HepG2 (cell line): ENCODE measurements around the gene KIF9. TPM values are rescaled to one million over a fixed set of nuclear protein-coding genes. Genes with fewer than 3 reads are reported as not detected.

Experiments used
- ATF7-NPFF ChIP-seq: sonication (generic); formaldehyde crosslinking; IDR thresholded peaks from 2 replicates; pipeline ENCODE4 v1.8.1; 2023; ENCODE audit warnings: mild to moderate bottlenecking, low read depth, missing genetic modification reagents, moderate library complexity
- HES4 ChIP-seq: sonication (generic); formaldehyde crosslinking; IDR thresholded peaks from 2 replicates; pipeline ENCODE4 v1.9.0; 2021; ENCODE audit warnings: mild to moderate bottlenecking, missing genetic modification reagents, borderline replicate concordance
- NAIF1 ChIP-seq: sonication (generic); formaldehyde crosslinking; IDR thresholded peaks from 2 replicates; pipeline ENCODE4 v1.5.0; 2020; ENCODE audit warnings: mild to moderate bottlenecking, missing genetic modification reagents, borderline replicate concordance
- NCOR1 ChIP-seq: fragments of 200-600 bp; sonication (generic); IDR thresholded peaks from 2 replicates; pipeline ENCODE4 v1.7.0; 2017; ENCODE audit warnings: antibody characterized with exemption, low read length, borderline replicate concordance
- RCOR2 ChIP-seq: IDR thresholded peaks from 2 replicates; pipeline ENCODE4 v1.6.1; 2016; ENCODE audit warnings: missing biosample characterization, missing genetic modification reagents
- RXRB ChIP-seq: IDR thresholded peaks from 2 replicates; pipeline ENCODE4 v1.6.1; 2016; ENCODE audit warnings: borderline replicate concordance, missing genetic modification reagents, missing compliant biosample characterization
- SIX4 ChIP-seq: sonication (generic); formaldehyde crosslinking; IDR thresholded peaks from 2 replicates; pipeline ENCODE4 v1.4.0; 2020; ENCODE audit warnings: missing genetic modification reagents
- TEAD3 ChIP-seq: optimal IDR thresholded peaks from 2 replicates; pipeline ENCODE3; 2016; ENCODE audit warnings: borderline replicate concordance
- TGIF2 ChIP-seq: IDR thresholded peaks from 2 replicates; pipeline ENCODE4 v1.6.1; 2016; ENCODE audit warnings: control low read depth, missing compliant biosample characterization
- ZNF776 ChIP-seq: sonication (generic); formaldehyde crosslinking; IDR thresholded peaks from 2 replicates; pipeline ENCODE4 v1.4.0; 2020; ENCODE audit warnings: mild to moderate bottlenecking, missing genetic modification reagents
- polyA plus RNA-seq, 8 experiments: library from polyadenylated mRNA; depleted of rRNA in 3 of 8; stranded (reverse) in 7 of 8; unstranded in 1 of 8; fragments of >200 nt; fragmentation: Illumina TruSeq in 4 of 8; extraction: Trizol in 4 of 8; gene quantifications; 2 replicates each; pipeline versions ENCODE4 v1.2.1 to v1.2.3, GENCODE V29; 2011 to 2016; ENCODE audit warnings: low read depth in 4 of 8, missing spikeins in 1 of 8, mixed read lengths in 1 of 8; ENCODE audit not compliant: insufficient read depth in 1 of 8
- total RNA-seq, 5 experiments: library from RNA; depleted of rRNA; stranded (reverse); fragments of >200 nt; fragmentation: Illumina TruSeq; extraction: Trizol; gene quantifications; 2 replicates each; pipeline ENCODE4 v1.2.3, GENCODE V29; 2016; ENCODE audit warnings: low read depth in 1 of 5
- TF ChIP-seq, protein P1 (sequence below), 2 experiments: sonication (generic) in 1 of 2; formaldehyde crosslinking in 1 of 2; IDR thresholded peaks; 2 replicates each; pipeline versions ENCODE4 v1.4.0 to v1.6.1; 2016 to 2020; ENCODE audit warnings: borderline replicate concordance in 1 of 2, low read depth in 1 of 2, mild to moderate bottlenecking in 1 of 2, missing genetic modification reagents in 1 of 2
- TF ChIP-seq, protein P2 (sequence below): sonication (generic); formaldehyde crosslinking; IDR thresholded peaks from 2 replicates; pipeline ENCODE4 v1.9.0; 2021; ENCODE audit warnings: missing genetic modification reagents, borderline replicate concordance
- TF ChIP-seq, protein P3 (sequence below): sonication (generic); formaldehyde crosslinking; IDR thresholded peaks from 2 replicates; pipeline ENCODE4 v1.8.1; 2023; ENCODE audit warnings: mild to moderate bottlenecking, missing genetic modification reagents
- TF ChIP-seq, protein P4 (sequence below): sonication (generic); formaldehyde crosslinking; IDR thresholded peaks from 2 replicates; pipeline ENCODE4 v1.4.0; 2020; ENCODE audit warnings: low read depth, mild to moderate bottlenecking, missing genetic modification reagents
- TF ChIP-seq, protein P5 (sequence below): sonication (generic); formaldehyde crosslinking; IDR thresholded peaks from 2 replicates; pipeline ENCODE4 v1.8.0; 2022; ENCODE audit warnings: missing genetic modification reagents, mild to moderate bottlenecking, inconsistent platforms, borderline replicate concordance
- TF ChIP-seq, protein P6 (sequence below): sonication (generic); formaldehyde crosslinking; IDR thresholded peaks from 2 replicates; pipeline ENCODE4 v1.4.0; 2020; ENCODE audit warnings: missing genetic modification reagents, borderline replicate concordance

KIF9 gene
- total and polyA plus RNA-seq, 2 of the 13 experiments (the other 11 are each of a cell fraction or from before 2014, with no cell fraction given): 5.1 to 16.9 TPM

DNA sequence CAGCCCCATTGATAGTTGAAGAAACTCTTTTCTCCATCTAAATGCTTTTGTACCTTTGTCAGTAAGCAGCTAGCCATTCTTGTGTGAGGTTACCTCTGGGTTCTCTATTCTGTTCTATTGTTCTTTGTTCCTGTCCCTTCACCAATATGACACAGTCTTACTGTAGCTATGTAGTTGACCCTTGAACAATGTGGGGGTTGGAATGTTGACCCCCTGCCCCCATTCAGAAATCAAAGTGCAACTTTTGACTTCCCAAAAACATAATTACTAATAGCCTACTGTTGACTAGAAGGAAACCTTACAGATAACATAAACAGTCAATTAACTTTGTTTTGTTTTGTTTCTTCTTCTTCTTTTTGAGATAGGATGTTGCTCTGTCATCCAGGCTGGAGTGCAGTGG lies 18.9 kb upstream of the KIF9 start (continued):
- TF ChIP-seq, protein P1, sequence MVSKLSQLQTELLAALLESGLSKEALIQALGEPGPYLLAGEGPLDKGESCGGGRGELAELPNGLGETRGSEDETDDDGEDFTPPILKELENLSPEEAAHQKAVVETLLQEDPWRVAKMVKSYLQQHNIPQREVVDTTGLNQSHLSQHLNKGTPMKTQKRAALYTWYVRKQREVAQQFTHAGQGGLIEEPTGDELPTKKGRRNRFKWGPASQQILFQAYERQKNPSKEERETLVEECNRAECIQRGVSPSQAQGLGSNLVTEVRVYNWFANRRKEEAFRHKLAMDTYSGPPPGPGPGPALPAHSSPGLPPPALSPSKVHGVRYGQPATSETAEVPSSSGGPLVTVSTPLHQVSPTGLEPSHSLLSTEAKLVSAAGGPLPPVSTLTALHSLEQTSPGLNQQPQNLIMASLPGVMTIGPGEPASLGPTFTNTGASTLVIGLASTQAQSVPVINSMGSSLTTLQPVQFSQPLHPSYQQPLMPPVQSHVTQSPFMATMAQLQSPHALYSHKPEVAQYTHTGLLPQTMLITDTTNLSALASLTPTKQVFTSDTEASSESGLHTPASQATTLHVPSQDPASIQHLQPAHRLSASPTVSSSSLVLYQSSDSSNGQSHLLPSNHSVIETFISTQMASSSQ (IDR thresholded peaks at IDR 0.05; ENCODE audit: low read depth): 0 out of 2 replicates have a peak, but pooled peaks have one; percentile 28
- TF ChIP-seq, protein P1 (CRISPR knock-in tag; IDR thresholded peaks at IDR 0.05; ENCODE audit: borderline replicate concordance): no peak
- peak; percentile 94 for TF ChIP-seq TEAD3 (CRISPR knock-in tag)
- TF ChIP-seq, protein P2, sequence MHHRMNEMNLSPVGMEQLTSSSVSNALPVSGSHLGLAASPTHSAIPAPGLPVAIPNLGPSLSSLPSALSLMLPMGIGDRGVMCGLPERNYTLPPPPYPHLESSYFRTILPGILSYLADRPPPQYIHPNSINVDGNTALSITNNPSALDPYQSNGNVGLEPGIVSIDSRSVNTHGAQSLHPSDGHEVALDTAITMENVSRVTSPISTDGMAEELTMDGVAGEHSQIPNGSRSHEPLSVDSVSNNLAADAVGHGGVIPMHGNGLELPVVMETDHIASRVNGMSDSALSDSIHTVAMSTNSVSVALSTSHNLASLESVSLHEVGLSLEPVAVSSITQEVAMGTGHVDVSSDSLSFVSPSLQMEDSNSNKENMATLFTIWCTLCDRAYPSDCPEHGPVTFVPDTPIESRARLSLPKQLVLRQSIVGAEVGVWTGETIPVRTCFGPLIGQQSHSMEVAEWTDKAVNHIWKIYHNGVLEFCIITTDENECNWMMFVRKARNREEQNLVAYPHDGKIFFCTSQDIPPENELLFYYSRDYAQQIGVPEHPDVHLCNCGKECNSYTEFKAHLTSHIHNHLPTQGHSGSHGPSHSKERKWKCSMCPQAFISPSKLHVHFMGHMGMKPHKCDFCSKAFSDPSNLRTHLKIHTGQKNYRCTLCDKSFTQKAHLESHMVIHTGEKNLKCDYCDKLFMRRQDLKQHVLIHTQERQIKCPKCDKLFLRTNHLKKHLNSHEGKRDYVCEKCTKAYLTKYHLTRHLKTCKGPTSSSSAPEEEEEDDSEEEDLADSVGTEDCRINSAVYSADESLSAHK (CRISPR knock-in tag): no peak
- no peak for TF ChIP-seq HES4
- TF ChIP-seq SIX4 (CRISPR knock-in tag): no peak
- peak; percentile 84 for TF ChIP-seq RCOR2 (CRISPR knock-in tag)
- TF ChIP-seq, protein P3, sequence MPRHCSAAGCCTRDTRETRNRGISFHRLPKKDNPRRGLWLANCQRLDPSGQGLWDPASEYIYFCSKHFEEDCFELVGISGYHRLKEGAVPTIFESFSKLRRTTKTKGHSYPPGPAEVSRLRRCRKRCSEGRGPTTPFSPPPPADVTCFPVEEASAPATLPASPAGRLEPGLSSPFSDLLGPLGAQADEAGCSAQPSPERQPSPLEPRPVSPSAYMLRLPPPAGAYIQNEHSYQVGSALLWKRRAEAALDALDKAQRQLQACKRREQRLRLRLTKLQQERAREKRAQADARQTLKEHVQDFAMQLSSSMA (CRISPR knock-in tag): no peak
- TF ChIP-seq NCOR1: peak; percentile 88; the same call in 1 of the 2 replicates
- TF ChIP-seq ATF7-NPFF: no peak
- peak; percentile 67 for TF ChIP-seq RXRB (CRISPR knock-in tag)
- no peak for TF ChIP-seq TGIF2
- TF ChIP-seq, protein P4, sequence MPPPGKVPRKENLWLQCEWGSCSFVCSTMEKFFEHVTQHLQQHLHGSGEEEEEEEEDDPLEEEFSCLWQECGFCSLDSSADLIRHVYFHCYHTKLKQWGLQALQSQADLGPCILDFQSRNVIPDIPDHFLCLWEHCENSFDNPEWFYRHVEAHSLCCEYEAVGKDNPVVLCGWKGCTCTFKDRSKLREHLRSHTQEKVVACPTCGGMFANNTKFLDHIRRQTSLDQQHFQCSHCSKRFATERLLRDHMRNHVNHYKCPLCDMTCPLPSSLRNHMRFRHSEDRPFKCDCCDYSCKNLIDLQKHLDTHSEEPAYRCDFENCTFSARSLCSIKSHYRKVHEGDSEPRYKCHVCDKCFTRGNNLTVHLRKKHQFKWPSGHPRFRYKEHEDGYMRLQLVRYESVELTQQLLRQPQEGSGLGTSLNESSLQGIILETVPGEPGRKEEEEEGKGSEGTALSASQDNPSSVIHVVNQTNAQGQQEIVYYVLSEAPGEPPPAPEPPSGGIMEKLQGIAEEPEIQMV: no peak
- no peak for TF ChIP-seq ZNF776 (CRISPR knock-in tag)
- TF ChIP-seq, protein P5, sequence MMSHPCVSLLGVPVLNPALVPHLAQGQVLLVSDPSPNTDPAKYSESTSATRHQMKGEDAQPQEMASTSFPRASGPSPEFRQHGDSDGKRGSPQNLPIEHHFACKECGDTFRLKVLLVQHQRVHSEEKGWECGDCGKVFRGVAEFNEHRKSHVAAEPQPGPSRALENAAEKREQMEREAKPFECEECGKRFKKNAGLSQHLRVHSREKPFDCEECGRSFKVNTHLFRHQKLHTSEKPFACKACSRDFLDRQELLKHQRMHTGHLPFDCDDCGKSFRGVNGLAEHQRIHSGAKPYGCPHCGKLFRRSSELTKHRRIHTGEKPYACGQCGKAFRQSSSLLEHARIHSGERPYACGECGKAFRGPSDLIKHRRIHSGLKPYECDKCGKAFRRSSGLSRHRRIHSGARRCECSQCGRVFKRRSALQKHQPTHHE: no peak
- TF ChIP-seq, protein P6, sequence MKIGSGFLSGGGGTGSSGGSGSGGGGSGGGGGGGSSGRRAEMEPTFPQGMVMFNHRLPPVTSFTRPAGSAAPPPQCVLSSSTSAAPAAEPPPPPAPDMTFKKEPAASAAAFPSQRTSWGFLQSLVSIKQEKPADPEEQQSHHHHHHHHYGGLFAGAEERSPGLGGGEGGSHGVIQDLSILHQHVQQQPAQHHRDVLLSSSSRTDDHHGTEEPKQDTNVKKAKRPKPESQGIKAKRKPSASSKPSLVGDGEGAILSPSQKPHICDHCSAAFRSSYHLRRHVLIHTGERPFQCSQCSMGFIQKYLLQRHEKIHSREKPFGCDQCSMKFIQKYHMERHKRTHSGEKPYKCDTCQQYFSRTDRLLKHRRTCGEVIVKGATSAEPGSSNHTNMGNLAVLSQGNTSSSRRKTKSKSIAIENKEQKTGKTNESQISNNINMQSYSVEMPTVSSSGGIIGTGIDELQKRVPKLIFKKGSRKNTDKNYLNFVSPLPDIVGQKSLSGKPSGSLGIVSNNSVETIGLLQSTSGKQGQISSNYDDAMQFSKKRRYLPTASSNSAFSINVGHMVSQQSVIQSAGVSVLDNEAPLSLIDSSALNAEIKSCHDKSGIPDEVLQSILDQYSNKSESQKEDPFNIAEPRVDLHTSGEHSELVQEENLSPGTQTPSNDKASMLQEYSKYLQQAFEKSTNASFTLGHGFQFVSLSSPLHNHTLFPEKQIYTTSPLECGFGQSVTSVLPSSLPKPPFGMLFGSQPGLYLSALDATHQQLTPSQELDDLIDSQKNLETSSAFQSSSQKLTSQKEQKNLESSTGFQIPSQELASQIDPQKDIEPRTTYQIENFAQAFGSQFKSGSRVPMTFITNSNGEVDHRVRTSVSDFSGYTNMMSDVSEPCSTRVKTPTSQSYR (CRISPR knock-in tag): peak; percentile 96
- TF ChIP-seq NAIF1 (CRISPR knock-in tag): no peak
